Stimulated activated CD4-positive, alpha-beta T cell treated with anti-CD3 and anti-CD28 coated beads, Interleukin-1b, Interleukin-23, amount 100 ng/mL, for 1 hour (primary cell): ENCODE results near the gene KLF15.

Experiments
- DNase-seq, 2 donors: peaks; one replicate each; pipeline ENCODE4 v3.0.0-alpha.2; 2020; ENCODE audit warnings: low read depth in 2 of 2

KLF15 gene

DNA sequence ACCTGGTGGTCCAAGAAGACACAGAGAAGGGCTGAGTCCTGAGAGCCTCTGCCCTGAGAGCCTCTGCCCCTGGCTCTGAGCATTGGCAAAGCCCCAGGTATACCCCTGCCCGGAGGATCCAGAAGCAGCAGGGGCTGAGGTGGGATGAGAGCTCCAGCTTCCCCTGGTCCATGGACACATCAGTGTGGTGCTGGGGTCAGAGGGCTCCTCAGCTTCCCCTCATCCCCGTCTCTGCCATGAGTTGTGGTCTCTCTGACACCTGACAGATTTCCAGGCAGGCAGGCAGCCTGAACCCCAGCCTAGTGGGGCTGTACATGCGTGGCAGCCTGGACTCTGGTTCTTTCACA lies 3.5 kb upstream of the KLF15 start:
- no peak for DNase-seq

DNA sequence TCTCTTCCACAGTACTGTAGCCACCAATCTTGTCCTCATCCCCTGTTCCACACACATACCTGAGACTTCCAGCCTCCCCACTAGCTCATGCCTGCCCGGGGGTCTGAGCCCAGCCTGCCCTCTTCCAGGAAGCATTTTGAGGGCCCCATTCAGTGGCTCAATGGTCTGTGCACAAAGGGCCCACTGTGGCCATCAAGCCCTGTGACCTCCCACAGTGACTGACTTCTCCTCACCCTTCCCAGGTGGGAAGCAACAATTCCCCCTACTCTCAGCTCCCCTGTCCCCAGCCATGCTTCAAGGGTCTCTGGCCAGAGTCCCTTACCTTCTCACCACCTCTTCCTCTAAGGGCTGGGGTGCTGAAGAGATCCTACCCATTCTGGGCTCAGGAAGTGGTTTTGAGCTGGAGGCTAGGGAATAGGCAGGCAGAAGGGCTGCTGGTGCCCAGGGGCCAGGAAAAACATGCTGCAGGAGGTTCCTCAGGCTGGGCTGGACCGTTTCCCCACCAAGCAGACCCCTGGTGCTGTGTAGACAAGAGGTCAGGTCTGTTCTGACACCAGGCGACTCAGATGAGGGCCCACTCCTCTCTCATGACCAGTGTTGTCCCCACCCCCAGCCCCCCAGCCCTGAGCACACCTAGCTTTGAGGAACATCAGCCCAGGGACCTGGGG lies 3.0 kb upstream of the KLF15 start:
- DNase-seq: no peak

DNA sequence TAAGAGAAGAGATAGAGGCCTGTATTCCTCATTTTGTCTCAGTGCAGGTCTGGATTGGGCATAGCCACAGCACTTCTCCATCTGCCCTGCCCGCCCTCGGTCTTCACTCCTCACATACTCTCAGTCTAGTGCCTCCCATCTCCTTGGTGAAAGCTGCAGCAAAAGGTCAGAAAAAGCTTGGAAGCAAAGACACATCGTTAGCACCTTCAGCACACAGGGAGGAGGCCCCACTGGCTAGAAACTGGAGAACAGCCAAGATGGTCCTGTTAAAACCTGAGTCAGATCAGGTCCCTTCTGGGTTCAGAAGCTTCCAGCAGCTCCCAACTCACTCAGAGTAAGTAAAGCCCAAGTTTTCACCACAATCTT lies 1.6 kb upstream of the KLF15 start:
- no peak for DNase-seq

GRCh38 chr3:126358038-126358815 lies 1.0 kb upstream of the KLF15 start:
- no peak for DNase-seq

DNA sequence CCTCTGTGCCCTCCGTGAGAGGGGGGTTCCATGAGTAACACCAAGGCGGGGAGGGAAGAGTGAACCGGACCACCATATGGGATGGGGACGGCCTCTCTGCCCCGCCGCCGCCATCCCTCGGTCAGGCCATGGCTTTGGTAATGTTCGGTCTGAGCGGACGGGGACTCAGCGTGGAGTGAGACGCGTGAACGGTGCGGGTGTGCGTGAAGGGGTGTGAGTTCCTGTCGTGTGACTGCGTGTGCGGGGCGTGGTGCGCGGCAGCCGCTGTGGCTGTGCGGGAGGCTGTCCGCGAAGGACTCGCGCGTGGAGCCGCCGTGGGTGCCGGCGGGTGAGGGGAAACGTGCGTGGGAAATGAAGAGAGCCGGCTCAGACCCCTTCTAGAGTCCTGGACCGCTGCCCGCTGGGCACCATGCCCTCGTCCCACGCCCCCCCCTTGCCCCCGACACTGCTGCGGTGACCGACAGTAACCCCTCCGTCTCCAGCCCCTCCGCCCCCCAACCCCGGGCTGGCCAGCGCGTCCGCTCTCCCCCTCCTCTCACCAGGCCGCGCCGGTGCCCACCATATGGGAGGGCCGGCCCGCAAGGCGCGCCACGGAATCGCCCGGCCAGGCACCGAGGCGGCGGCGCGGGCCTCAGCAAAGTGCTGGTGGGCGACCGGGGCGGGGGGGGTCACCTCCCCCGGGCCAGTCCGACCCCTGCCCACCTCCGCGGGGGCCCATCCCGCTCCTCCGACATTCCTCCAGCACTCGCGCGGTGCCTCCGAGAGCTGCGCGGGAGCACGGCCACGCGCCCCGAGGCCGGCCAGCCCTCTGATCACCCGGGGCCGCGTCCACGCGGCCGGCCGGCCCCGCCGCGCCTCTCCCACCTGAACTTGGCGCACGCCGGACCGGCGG lies 589 bp downstream of the KLF15 start:
- DNase-seq: no peak

GRCh38 chr3:126355777-126356372 lies 1.3 kb downstream of the KLF15 start:
- DNase-seq: no peak

DNA sequence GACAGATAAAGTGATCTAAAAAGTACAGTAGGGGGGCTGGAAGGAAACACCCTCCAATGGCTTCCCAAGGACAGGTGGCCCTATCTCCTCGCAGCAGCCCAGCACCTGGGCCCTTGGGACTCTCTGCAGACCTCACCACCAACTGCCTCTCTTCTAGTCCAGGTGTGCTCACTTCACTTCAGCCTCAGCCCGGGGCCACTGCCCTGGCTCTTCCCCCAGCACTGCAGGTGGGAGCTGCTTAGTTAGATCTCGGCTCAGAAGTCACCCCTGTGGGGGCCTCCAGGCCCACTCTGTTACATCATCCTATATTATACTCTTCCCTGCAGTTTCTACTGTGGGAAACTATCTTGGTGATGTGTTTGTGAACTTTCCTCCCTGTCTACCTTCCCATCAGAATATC lies 2.0 kb downstream of the KLF15 start:
- DNase-seq: no peak

GRCh38 chr3:126354776-126355175 lies 2.4 kb downstream of the KLF15 start:
- DNase-seq: no peak

DNA sequence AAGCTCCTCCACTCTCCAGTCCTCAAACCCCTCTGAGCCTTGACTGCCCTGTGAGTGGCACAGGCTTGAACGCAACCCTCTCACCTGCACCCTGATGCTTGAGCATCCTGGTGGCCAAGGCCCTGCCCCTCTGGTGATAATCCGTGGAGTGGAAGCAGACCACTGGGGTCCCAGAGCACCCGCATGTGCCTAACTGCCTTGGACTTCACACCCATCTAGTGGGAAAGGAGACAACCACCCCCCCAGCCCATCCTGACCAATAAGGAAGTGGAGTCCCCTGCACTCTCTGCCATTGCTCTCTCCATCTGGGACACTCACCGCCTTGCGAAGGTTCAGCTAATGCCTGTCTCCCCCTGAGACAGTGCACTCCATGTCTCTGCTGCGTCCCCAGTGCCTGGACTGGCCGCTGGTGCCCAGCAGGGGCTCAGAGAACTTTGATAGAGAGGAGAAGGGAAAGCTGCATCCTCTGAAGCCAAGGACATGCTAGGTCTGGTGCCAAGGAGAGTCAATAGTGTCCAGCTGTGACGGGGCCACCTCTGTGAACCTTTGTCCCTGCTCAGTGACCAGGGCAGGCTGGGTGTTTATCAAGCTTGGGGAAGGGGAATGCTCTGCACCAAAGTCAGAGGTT lies 3.4 kb downstream of the KLF15 start:
- DNase-seq: no peak

DNA sequence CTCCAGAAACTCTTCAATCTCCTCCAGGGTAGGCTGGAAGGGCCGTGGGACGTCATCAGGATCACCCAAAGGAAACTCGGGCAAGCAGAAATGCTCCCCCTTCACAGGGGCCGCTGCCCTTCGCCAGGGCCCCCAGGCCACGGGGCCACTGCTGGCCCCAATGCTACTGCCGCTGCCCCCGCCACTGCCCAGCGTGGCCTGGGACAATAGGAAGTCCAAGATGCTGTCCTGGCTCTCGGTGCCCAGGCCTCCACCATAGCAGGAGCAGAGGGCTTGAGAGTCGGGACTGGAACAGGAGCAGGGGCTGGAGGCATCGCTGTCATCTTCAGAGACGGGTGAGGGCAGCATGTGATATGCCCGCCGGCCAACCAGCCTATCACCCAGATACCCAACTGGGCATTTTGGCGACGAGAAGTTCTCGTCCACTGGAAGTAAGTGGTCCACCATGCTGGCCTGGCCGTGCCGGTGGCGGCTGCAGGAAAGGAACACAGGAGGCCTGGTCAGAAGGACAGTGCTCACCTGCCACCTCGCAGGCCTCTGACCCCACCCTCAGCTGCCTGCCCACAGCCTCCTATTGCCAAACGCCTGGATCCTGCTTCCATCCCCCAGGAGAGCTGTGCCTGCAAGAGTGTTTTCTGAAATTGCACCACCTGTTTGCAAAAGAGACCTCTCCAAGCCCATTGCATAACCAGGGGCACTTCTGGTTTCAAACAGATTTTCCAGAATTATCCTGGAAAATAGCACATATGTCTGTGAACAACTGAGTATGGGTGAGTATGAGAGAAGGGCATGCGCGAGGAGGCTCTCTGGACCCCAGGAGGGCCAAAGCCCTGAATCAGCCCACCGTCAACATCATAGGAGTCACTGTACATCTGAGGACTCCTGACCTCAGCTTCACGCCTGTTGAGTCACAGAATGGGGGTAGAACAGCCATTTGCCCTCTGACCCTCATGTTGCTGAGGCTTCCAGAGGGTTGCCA lies 4.4 kb downstream of the KLF15 start:
- DNase-seq: no peak

GRCh38 chr3:126351771-126352475 lies 5.3 kb downstream of the KLF15 start:
- no peak for DNase-seq

GRCh38 chr3:126351086-126351770 lies 6.0 kb downstream of the KLF15 start:
- no peak for DNase-seq

DNA sequence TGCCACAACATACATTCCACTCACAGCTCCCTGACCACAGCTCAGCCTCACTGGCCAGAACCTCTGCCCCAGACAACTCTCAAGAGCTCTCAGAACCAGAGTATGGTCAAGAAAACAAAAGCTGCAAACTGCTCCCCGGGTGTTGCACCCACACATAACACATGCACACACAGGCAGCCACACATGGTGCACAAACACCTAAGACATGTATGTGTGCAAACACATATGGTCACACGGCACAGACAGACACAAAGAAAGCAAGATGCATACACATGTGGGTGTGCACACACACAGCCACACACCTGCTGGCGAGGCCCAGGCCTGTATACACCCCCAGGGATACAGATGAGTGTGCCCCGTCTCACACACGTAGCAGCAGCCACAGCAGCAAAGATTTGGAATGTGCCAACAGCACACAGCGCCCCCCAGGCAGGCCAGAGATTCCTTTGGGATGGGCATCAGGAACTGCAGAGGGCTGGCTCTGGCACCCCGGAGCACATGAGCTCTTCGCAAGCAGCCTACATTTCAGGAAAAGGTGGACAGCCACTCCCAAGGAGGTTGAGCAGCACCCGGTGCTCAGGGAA lies 6.6 kb downstream of the KLF15 start:
- DNase-seq: no peak

- DNase-seq: no peak
These were observed 7.4 kb downstream of the KLF15 start for GRCh38 chr3:126349611-126350501.

DNA sequence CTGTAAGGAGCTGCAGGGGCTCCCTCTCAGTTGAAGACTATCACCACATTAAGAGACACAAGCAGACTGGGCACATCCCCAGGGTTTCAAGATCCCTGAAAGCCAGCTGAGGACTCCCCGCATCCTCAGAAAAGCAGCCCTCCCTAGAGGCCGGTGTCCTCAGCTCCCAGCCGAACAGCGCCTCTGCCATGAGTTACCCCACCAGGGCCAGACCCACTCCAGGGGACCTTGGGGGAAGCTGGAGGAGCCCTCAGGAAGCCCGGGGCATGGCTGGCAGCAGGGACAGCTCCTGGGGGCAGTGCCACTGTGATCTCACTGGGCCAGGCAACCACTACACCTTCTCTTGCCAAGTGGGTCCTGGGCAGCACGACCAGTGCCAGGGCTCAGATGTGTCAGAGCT lies 8.1 kb downstream of the KLF15 start:
- no peak for DNase-seq

GRCh38 chr3:126348308-126348920 lies 8.8 kb downstream of the KLF15 start:
- no peak for DNase-seq

- no peak for DNase-seq
These were observed 9.6 kb downstream of the KLF15 start for GRCh38 chr3:126347543-126348161.
